D721Med (cell line): ENCODE results near the gene SPTB.

Source experiments
- DNase-seq: peaks from one replicate; pipeline ENCODE4 v3.0.0; 2011; ENCODE audit warnings: low spot score; ENCODE audit not compliant: insufficient read length
- FAIRE-seq: peaks from 2 replicates; lab custom pipeline; 2011; peaks lifted over from hg19 to GRCh38; lab: Jason Lieb, UNC
- TF ChIP-seq, protein P1 (sequence below): IDR thresholded peaks from 2 replicates; pipeline ENCODE4 v1.5.1; 2012; ENCODE audit warnings: mild to moderate bottlenecking, control low read depth; ENCODE audit not compliant: insufficient read depth; ENCODE audit errors: missing control alignments

Gene SPTB

GRCh38 chr14:64912261-64912660 lies 32.6 kb upstream of the SPTB start:
- FAIRE-seq (no peak), DNase-seq (no peak)
- TF ChIP-seq, protein P1, sequence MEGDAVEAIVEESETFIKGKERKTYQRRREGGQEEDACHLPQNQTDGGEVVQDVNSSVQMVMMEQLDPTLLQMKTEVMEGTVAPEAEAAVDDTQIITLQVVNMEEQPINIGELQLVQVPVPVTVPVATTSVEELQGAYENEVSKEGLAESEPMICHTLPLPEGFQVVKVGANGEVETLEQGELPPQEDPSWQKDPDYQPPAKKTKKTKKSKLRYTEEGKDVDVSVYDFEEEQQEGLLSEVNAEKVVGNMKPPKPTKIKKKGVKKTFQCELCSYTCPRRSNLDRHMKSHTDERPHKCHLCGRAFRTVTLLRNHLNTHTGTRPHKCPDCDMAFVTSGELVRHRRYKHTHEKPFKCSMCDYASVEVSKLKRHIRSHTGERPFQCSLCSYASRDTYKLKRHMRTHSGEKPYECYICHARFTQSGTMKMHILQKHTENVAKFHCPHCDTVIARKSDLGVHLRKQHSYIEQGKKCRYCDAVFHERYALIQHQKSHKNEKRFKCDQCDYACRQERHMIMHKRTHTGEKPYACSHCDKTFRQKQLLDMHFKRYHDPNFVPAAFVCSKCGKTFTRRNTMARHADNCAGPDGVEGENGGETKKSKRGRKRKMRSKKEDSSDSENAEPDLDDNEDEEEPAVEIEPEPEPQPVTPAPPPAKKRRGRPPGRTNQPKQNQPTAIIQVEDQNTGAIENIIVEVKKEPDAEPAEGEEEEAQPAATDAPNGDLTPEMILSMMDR = no peak

GRCh38 chr14:64910847-64911495 lies 31.3 kb upstream of the SPTB start:
- DNase-seq = no peak
- TF ChIP-seq, protein P1 = peak; percentile 60
- no peak for FAIRE-seq

- TF ChIP-seq, protein P1 = no peak
- DNase-seq (no peak), FAIRE-seq (no peak)
Measured at GRCh38 chr14:64906022-64906421, 26.3 kb upstream of the SPTB start.

- TF ChIP-seq, protein P1 = no peak
- DNase-seq (no peak), FAIRE-seq (no peak)
Measured at GRCh38 chr14:64899958-64900357, 20.3 kb upstream of the SPTB start.

GRCh38 chr14:64891839-64892375 lies 12.2 kb upstream of the SPTB start:
- TF ChIP-seq, protein P1 = peak; percentile 69
- DNase-seq (peak; percentile 21), FAIRE-seq (peak; percentile 98)

DNA sequence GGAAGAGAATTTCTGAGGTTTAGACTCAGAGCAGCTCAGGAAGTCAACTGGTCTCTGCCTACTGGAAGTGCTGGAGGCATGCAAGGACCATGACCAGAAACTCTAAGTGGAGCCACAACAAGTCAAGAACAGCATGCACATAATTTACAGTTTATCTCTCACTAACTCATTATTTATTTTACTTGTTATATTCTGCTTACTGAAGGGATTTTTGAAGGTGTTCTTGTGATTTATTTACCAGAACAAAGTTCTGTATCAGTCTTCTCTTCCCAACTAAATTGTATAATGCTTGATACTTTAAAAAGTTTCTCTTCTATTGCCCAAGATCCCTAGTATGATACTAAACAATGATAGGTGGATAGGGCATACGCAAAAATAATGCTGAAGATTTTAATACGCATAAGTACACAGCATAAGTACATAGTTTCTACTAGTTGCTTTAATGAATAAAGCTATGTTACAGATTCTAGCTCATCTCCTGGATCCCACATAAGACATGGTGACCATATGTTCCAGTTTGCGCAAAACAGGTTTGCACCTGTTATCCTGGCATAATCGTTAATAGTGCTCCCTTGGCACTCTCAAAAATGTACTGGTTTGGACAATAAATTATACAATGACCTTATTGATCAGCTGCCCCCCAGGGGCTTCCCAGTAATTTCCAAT lies 11.6 kb upstream of the SPTB start:
- FAIRE-seq (no peak), DNase-seq (no peak)
- TF ChIP-seq, protein P1 = no peak

- FAIRE-seq (no peak), DNase-seq (no peak)
- TF ChIP-seq, protein P1 = no peak
Measured at GRCh38 chr14:64889352-64889751, 9.6 kb upstream of the SPTB start.
